RCC 7860 (cell line): ENCODE results near the gene SAP30BP.

ENCODE experiments used
- DNase-seq: peaks from one replicate; pipeline ENCODE4 v3.0.0-alpha.2; 2015; ENCODE audit warnings: low spot score
- FAIRE-seq: peaks from 2 replicates; lab custom pipeline; 2012; peaks lifted over from hg19 to GRCh38; lab: Jason Lieb, UNC

SAP30BP gene

GRCh38 chr17:75684249-75684648, 17.1 kb downstream of the SAP30BP start:
- DNase-seq (no peak), FAIRE-seq (no peak)

- FAIRE-seq: no peak
- DNase-seq: no peak
These were observed 17.8 kb downstream of the SAP30BP start for GRCh38 chr17:75684924-75685323.

GRCh38 chr17:75685499-75685898, 18.4 kb downstream of the SAP30BP start:
- FAIRE-seq: no peak
- DNase-seq: no peak

GRCh38 chr17:75688209-75688825, 21.2 kb downstream of the SAP30BP start:
- no peak for FAIRE-seq

GRCh38 chr17:75689441-75689873, 22.3 kb downstream of the SAP30BP start:
- FAIRE-seq (no peak), DNase-seq (no peak)

More at GRCh38 chr17:75688209-75688825, 21.2 kb downstream of the SAP30BP start:
- DNase-seq: no peak

GRCh38 chr17:75691371-75691791, 24.2 kb downstream of the SAP30BP start:
- FAIRE-seq: peak; percentile 97

GRCh38 chr17:75691801-75692626, 24.9 kb downstream of the SAP30BP start:
- FAIRE-seq: no peak
- no peak for DNase-seq

More at GRCh38 chr17:75691371-75691791, 24.2 kb downstream of the SAP30BP start:
- peak; percentile 98 for DNase-seq

GRCh38 chr17:75692976-75693375, 25.8 kb downstream of the SAP30BP start:
- FAIRE-seq (no peak), DNase-seq (no peak)

GRCh38 chr17:75693500-75694481, 26.7 kb downstream of the SAP30BP start:
- FAIRE-seq: peak; percentile 97

GRCh38 chr17:75694536-75694935, 27.4 kb downstream of the SAP30BP start:
- FAIRE-seq (no peak), DNase-seq (no peak)

More at GRCh38 chr17:75693500-75694481, 26.7 kb downstream of the SAP30BP start:
- peak; percentile 99 for DNase-seq

GRCh38 chr17:75695141-75695829, 28.1 kb downstream of the SAP30BP start:
- FAIRE-seq (no peak), DNase-seq (no peak)

- DNase-seq (no peak), FAIRE-seq (no peak)
These were observed 28.7 kb downstream of the SAP30BP start for GRCh38 chr17:75695830-75696271.

- FAIRE-seq (no peak), DNase-seq (no peak)
These were observed 30.6 kb downstream of the SAP30BP start for GRCh38 chr17:75697651-75698291.

GRCh38 chr17:75698659-75699058, 31.5 kb downstream of the SAP30BP start:
- FAIRE-seq: peak; percentile 84
- peak; percentile 71 for DNase-seq

- DNase-seq: no peak
- FAIRE-seq: no peak
These were observed 34.1 kb downstream of the SAP30BP start for GRCh38 chr17:75701288-75701687.

GRCh38 chr17:75703191-75703590, 36.1 kb downstream of the SAP30BP start:
- FAIRE-seq (no peak), DNase-seq (no peak)

- DNase-seq: no peak
- no peak for FAIRE-seq
These were observed 36.5 kb downstream of the SAP30BP start for GRCh38 chr17:75703591-75703990.

GRCh38 chr17:75704963-75705875, 38.1 kb downstream of the SAP30BP start:
- no peak for DNase-seq
- no peak for FAIRE-seq
